ENCODE measurements around the gene NADSYN1.
"Not testable (repeated sequence)": the region's sequence is repeated elsewhere in the genome, so short reads cannot be mapped to it uniquely, and the experiment has no call there.

The NADSYN1 gene

DNA sequence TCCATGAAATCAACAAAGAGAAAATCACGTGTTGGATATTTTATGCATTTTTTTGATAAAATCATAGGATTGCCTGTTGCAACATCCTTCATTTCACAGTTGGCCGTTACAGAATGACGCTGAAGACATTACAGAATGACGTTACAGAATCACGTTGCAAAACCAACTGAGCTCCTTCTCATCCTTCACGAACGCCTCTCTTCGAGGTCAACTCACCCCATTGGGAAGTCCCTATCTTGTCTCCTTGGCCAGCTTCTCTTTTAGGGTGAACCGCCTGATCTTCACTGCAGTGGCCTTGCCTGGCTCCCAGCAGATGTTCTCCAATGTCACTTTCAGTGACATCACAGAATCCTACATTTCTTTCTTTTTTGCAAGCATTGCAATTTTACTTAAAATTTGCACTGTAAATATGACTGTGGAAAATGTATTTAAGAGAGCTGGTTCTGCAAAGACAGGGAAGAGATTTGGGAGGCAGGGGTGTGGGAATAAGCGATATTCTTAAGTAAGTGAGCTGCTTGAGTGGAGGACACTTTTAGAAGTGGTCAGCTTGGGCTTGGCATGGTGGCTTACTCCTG lies 79.1 kb downstream of the NADSYN1 start:
- DNase-seq: no peak

DNA sequence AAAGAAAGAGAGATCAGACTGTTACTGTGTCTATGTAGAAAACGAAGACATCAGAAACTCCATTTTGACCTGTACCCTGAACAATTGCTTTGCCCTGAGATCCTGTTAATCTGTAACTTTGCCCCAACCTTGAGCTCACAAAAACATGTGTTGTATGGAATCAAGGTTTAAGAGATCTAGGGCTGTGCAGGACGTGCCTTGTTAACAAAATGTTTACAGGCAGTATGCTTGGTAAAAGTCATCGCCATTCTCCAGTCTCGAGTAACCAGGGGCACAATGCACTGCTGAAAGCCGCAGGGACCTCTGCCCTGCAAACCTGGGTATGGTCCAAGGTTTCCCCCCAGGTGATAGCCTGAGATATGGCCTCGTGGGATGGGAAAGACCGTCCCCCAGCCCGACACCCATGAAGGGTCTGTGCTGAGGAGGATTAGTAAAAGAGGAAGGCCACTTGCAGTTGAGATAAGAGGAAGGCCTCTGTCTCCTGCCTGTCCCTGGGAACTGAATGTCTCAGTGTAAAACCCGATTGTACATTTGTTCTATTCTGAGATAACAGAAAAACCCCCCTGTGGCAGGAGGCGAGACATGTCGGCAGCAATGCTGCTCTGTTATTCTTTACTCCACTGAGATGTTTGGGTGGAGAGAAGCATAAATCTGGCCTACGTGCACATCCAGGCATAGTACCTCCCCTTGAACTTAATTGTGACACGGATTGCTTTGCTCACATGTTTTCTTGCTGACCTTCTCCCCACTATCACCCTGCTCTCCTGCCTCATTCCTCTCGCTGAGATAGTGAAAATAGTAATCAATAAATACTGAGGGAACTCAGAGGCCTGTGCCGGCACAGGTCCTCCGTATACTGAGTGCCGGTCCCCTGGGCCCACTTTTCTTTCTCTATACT lies 82.0 kb downstream of the NADSYN1 start:
- DNase-seq: not testable (repeated sequence)

DNA sequence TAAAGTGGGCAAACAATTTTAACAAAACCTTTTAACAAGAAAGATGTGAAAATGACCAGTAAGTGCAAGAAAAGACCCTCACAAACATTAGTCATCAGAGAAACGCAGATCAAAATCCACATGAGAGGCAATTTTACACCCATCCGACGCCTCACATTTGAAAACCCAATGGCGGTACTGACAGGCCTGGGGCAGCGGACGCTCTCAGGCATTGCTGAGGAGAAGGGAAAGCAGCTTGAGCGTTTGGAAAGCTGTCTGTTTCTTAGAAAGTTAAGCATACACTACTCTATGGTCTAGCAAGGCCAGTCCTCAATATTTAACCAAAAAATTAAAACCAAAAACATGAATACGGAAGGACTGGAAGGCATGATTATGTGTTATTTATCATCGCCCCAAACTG lies 82.8 kb downstream of the NADSYN1 start:
- no peak for DNase-seq

DNA sequence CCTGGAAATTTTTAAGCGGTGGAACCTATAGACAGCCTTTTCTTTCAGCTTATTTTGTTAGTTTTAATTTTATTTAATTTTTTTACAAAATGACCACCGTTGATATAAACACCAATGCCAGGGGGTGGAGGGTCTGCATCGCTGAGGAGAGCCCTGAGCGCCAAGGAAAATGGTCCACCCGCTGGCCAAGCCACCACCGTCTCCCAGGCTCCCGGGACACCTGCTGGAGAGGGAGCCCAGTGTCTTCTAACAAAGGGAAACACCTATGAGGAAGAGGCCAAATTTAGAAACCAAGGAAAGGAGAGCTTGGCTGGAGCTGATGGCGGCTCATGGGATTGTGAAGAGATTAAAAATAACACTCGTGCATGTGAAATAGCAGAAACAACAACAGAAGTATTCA lies 84.5 kb downstream of the NADSYN1 start:
- no peak for DNase-seq

DNA sequence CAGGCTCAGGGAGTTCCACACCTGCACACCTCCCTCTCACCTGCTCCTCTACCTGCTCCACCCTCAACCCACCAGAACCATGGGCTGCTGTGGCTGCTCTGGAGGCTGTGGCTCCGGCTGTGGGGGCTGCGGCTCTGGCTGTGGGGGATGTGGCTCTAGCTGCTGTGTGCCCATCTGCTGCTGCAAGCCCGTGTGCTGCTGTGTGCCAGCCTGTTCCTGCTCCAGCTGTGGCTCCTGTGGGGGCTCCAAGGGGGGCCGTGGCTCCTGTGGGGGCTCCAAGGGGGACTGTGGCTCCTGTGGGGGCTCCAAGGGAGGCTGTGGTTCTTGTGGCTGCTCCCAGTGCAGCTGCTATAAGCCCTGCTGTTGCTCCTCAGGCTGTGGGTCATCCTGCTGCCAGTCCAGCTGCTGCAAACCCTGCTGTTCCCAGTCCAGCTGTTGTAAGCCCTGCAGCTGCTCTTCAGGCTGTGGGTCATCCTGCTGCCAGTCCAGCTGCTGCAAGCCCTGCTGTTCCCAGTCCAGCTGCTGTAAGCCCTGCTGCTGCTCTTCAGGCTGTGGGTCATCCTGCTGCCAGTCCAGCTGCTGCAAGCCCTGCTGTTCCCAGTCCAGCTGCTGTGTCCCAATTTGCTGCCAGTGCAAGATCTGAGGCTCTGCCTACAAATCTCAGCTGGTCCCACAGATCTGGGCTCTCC lies 85.1 kb downstream of the NADSYN1 start, which contains the start of gene KRTAP5-8:
Gene KRTAP5-8, plus strand, starts transcription at position 49 of the 689 bp plus-strand sequence. Its CDS starts 31 bp downstream, at position 80.
- DNase-seq: not testable (repeated sequence)

DNA sequence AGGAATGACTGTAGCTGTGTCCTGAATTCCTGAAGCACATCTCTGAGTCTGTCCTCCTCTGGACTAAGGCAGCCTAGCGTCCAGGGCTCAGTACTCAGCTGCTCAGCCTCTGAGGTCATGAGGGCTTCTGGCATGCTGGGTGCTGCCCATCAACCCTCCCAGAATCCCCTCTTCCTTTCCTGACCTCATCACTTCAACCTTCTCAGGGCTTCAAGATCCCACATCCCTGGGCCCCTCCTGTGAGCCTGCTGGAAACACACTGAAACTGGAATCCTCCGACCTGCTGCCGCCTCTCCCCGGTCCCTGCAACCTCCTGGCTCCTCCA lies 85.6 kb downstream of the NADSYN1 start:
- DNase-seq: no peak

DNA sequence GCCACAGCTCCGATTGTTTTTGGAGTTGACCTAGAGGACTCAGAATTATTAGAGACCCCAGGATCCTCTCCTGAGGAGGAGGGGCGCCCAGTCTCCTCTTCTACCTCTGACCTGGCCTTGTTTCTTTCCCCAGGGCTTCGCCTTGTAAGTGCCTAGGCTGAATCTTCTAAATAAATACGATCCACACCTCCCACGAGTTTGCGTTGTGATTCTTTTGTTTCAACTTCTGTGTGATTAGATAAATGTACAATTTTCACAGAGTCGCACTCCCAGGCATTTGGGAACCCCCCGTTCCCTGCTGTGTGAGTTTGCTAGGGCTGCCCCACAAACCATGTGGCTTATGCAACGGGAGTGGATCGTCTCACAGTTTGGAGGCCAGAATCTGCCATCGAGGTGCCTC lies 86.0 kb downstream of the NADSYN1 start:
- DNase-seq: no peak

DNA sequence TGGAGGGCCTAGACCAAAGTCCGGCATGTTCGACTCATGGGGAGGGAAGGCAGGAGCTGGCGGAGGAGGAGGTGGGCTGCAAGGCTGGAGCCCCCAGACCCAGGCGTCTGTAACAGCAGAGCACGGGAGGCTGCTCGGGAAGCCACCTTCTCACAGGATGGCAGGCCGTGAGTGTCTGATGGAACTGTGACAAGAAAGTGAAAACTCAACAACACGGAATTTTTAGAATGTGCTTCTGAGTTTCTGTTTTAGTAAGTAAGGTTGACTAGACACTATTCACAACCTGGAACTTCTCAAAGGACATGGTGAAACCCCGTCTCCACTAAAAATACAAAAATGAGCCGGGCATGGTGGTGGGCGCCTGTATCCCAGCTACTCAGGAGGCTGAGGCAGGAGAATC lies 87.0 kb downstream of the NADSYN1 start:
- not testable (repeated sequence) for DNase-seq

DNA sequence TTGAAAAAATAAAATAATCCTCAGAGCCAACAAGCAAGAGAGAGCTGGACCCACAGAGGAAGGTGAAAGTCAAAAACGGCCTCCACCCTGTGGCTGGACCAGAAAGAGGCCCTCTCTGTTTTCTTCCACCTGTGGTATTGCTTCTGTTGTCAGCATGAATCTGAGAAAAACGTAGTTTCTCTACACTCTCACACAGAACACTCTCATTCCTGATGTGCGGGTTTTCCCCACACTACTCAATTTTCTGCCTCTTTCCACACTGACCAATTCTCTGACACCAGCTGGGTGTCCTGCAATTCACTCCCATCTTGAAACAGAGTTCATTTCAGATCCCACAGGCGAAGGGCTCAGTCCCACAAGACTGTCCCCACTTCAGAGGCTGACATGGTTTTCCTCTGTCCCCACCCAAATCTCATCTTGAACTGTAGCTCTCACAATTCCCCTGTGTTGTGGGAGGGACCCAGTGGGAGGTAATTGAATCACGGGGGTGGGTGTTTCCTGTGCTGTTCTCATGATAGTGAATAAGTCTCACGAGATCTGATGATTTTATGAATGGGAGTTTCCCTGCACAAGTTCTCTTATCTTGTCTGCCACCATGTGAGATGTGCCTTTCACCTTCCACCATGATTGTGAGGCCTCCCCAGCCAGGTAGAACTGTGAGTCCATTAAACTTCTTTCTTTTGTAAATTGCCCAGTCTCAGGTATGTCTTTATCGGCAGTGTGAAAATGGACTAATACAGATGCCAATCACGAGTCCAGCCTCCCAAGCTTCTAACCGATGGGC lies 87.7 kb downstream of the NADSYN1 start:
- DNase-seq: not testable (repeated sequence)

DNA sequence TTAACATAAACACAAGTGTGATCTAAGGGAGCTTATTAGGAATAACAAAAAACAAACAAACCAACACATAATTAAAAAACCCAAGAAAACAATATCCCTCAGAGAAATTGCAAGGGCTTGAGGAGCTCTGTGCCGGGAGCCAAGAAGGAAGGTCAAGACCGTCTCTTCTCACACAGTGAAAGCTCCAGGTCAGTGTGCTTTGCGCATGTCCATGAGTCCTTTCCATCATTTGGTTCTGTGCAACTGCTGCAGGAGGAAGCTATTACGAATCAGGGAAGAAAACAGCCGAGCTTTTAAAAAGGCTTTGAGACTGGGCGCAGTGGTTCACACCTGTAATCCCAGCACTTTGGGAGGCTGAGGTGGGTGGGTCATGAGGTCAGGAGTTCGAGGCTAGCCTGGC lies 89.4 kb downstream of the NADSYN1 start:
- no peak for DNase-seq

DNA sequence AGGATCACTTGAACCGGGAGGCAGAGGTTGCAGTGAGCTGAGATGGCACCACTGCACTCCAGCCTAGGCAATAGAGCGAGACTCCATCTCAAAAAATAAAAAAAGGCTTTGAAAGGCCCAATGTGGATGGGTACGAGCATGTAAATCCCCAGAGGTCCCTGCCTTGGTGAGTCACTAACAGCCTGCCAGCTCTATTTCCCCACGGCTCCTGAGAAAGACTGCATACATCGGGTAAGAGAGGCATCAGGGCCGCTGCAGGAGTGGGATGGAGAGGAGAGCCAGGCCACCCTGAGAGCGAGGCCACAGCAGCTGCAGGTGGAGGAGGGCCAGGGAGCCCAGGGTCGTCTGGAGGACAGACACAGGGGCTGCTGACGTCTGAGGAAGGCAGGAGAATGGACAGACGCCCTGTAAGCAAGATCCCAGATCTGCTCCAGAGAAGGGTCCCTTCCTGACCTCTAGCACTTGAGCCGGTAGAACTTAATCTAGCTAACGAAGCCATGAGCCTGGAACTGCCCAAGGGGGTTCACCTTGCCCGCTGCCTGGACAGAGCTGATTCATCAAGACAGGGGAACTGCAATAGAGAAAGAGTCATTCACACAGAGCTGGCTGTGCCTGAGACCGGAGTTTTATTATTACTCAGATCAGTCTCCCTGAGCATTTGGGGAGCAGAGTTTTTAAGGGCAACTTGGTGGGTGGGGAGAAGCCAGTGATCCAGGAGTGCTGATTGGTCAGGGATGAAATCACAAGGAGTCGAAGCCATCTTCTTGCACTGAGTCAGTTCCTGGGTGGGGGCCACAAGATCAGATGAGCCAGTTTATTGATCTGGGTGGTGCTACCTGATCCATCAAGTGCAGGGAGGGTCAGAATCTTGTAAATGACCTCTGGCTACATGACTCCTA lies 90.1 kb downstream of the NADSYN1 start:
- DNase-seq: no peak

DNA sequence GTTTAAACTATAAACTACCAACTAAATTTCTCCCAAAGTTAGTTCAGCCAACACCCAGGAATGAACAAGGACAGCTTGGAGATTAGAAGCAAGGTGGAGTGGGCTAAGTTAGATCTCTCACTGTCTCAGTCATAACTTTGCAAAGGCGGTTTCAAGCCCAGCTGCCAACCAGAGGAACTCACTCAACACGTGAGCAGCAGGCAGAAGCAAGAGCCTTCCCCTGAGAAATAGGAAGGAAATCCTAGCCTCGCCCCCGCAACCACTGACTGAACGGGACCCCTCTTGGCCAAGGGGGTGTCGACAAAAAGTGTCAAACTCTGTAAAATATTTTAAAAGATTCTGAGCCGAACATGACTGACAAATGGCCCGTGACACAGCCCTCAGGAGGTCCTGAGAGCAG lies 90.9 kb downstream of the NADSYN1 start:
- no peak for DNase-seq

DNA sequence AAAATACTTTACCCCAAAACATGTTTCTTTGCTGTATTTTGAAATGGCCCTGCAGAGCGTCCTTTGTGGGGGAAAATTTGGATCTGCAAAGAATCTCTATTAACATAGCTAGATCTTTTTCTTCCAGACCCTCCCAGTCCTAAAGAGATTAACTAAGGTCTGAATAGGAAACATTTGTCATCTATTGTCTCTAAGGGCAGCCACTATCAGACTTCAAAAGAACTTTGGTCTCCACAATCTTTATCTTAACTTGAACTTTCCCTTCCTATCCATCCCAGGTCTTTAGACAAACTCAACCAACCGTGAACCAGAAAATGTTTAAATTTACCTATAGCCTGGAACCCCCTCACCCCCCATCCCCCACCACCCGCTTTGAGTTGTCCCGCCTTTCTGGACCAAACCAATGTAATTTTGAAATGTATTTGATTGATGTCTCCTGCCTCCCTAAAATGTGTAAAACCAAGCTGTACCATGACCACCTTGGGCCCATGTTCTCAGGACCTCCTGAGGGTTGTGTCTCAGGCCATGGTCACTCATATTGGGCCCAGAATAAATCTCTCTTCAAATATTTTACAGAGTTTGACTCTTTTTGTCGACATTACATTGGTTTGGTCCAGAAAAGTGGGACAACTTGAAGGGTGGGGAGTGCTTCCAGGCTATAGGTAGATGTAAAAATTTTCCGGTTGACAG lies 91.7 kb downstream of the NADSYN1 start:
- no peak for DNase-seq

DNA sequence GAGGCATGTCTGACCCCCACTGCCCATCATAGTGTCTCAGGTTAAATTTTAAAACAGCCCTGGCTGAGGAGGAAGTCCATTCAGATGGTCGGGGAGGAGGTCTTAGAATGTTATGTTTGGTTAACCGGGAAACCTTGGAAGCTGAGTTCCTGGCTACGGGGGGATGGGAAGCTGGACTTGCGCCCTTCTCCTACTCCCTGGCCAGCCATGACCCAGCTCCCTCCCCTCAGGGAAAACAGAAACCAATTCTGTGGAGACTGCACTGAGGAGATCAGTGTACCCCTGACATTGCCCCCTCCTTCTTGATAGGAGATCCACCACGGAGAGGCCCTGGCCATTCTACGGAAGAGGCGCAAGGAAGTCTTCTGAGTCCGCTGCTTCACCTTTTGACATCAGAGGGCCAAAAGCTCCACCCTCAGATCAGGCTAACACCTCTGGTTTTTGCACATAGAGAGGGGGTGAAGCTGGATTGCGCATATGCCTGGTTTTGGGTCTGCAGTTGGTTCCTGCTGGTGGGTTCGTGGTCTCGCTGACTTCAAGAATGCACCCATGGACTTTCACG lies 92.5 kb downstream of the NADSYN1 start:
- DNase-seq: no peak

DNA sequence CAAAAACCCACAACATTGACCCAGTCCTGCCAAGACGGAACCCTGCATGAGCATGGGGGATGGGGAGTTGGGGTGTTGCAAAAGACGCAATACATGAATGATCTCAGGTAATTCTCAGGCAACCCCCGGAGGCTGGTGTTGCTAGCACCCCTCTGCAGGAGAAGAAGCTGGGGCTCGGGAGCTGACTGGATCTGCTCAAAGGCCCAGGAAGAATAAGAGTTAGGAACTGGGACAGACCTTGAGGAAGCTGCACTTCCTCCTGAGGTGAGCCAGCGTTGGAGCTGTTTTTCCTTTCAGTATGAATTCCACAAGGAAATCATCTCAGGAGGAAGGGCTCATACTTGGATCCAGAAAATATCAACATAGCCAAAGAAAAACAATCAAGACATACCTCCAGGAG lies 95.1 kb downstream of the NADSYN1 start, which contains the start of gene KRTAP5-9:
Gene KRTAP5-9, plus strand, starts transcription at position 301 of the 400 bp plus-strand sequence. CDS start 238 bp downstream, outside the sequence.
- DNase-seq: no peak

DNA sequence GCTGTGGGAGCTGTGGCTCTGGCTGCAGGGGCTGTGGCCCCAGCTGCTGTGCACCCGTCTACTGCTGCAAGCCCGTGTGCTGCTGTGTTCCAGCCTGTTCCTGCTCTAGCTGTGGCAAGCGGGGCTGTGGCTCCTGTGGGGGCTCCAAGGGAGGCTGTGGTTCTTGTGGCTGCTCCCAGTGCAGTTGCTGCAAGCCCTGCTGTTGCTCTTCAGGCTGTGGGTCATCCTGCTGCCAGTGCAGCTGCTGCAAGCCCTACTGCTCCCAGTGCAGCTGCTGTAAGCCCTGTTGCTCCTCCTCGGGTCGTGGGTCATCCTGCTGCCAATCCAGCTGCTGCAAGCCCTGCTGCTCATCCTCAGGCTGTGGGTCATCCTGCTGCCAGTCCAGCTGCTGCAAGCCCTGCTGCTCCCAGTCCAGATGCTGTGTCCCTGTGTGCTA lies 95.7 kb downstream of the NADSYN1 start:
- no peak for DNase-seq

Measured in activated CD4-positive, CD25-positive, alpha-beta regulatory T cell treated with anti-CD3 and anti-CD28 coated beads, Interleukin-2, amount 50 U/mL, for 72 hours (primary cell).